HK-2 (cell line): ENCODE results near the gene PELI3.
"Not testable (repeated sequence)": the region's sequence is repeated elsewhere in the genome, so short reads cannot be mapped to it uniquely, and the experiment has no call there.

Experiments
- DNase-seq: peaks from one replicate; pipeline ENCODE4 v3.0.0-alpha.2; 2018; ENCODE audit not compliant: unreplicated experiment

The PELI3 gene

GRCh38 chr11:66447012-66447411 is 19.7 kb upstream of the PELI3 start:
- no peak for DNase-seq

GRCh38 chr11:66448523-66448922 is 18.2 kb upstream of the PELI3 start:
- DNase-seq: no peak

DNA sequence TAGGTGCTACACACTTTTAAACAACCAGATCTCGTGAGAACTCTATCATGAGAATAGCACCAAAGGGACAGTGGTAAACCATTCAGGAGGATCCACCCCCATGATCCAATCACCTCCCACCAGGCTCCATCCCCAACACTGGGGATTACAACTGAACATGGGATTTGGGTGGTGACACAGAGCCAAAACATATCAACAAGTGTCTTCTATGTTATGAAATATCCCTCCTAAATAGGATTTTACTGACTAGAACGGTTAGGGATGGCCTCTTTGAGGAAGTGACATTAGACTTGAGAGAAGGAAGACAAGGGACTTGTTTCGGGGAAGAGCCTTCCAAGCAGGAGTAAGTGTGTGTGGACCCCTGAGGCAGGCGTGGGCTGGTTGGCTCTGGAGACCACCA is 16.1 kb upstream of the PELI3 start:
- no peak for DNase-seq

DNA sequence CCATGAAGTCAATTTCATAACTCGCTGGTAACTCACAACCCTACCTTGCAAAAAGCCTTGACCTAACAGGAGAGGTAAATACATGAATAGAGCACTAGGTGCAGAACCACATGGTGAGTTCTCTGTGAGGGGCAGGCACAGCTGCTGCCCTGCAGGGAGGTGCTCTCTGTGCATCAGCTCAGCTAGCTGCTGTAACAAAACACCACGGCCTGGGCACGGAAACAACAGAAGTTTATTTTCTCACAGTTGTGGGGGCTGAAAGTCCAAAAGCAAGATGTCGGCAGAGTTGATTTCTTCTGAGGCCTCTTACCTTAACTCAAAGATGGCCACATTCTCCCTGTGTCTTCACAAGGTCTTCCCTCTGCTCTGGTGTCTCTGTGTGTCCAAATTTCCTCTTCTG is 15.0 kb upstream of the PELI3 start:
- DNase-seq: no peak

DNA sequence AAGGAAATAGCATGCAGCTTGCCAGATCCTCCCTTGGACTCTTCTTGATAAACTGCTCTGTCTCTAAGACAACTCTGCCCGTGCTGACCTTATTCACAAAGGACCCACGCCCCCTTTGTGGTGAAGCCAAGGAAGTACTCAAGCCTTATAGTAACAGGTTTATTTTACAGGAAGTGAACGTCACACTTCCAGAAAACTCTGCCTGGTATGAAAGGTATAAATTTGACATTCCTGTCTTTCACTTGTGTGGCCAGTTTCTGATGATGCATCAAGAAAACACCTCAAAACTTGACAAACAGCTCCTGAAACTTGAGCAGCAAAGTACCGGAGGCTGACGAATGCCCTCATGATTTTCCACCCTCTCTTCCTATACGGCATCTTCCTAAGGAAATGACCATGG is 12.5 kb upstream of the PELI3 start:
- no peak for DNase-seq

DNA sequence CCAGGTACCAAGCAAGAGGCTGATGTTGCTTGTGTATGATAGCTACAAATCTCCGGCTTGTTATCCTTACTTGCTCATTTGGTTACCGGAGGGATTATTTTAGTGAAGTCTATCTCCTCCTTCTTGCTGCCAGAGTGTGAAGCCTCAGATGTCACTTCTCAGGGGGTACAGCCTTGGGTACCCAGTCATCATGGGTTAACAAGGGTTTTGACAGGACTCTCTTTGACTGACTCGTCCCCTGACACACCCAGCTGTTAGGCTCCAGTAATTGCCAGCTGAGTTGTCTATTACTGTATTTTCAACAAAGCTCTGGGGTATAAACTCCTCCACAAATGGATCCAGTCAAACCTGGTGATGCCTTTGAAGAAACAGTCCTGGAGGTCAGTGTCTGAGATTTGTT is 11.9 kb upstream of the PELI3 start:
- DNase-seq: no peak

DNA sequence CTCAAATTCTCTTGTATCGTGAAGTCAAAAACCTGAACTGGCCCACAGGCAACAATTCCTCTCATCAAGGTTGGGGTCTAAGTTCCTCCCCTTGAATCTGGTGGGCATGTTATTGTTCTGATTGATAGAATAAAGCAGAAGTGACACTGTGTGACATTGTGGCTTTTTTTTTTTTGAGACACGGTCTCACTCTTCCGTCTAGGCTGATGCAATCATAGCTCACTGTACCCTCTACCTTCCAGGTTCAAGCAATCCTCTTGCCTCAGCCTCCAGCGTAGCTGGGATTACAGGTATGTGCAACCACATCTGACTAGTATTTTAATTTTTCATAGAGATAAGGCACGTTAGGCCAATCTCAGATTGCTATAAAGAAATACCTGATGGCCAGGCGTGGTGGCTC is 8.9 kb upstream of the PELI3 start:
- no peak for DNase-seq

DNA sequence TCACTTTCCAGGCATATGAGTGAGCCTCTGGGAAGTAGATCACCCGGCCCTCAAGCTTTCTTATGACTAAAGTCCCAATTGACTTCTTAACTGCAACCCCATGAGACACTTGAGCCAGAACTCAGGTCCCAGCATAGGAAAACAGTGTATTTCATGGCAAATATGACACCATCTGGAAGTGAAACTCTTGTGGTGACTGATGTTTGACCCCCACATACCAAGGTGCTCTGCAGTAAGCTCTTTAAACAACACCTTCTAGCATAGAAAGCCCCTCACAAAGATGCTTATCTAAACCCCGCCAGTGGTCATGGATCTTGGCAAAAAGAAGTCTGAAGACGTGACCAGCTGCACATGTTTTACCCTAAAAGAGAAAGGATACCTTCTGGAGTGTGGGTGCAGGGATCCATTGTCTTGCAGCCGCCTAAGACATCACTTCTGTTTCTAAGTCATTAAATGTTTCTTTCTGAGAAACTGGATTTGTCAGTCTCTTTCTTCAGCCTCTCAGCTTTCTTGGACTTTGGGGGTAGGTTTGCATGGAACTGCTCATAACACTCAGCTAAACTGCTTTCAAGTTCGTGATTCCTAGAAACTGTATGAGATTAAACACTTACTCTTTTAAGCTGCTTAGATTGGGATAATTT is 7.4 kb upstream of the PELI3 start:
- no peak for DNase-seq

DNA sequence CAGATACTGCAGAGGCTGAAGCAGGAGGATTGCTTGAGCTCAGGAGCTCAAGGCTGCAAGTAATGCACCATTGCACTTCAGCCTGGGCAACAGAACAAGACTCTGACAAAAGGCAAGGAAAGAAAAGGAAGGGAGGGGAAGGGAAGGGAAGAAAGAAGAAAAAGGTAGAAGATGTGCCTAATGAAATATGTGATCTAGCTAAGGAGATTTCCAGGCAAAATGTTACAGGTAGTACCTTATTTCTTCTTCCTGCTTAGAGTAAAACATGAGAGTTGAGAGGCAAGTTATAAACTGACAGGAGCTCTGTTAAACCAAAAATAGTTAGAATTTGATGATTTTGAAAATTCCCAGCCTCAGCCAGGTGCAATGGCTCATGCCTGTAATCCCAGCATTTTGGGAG is 4.7 kb upstream of the PELI3 start:
- no peak for DNase-seq

DNA sequence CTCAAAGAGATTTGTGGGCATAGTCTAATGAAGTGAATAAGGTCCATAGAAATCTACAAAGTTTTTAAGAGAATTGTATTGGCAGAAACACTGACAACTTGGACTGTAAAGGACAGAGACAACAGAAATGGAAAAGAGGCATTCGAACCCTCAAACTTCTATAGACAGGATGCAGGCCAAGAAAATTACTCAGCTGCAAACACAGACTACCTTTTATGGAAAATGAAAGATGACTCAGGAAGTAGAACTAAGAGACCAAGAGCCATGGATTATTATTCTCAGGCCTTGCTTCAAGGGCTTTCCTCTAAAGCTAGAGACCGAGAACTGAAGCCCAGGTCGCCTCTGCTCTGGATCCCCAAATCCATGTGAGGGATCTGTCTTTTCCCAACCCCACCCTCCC is 3.8 kb upstream of the PELI3 start:
- no peak for DNase-seq

GRCh38 chr11:66464116-66464515 is 2.6 kb upstream of the PELI3 start:
- not testable (repeated sequence) for DNase-seq

DNA sequence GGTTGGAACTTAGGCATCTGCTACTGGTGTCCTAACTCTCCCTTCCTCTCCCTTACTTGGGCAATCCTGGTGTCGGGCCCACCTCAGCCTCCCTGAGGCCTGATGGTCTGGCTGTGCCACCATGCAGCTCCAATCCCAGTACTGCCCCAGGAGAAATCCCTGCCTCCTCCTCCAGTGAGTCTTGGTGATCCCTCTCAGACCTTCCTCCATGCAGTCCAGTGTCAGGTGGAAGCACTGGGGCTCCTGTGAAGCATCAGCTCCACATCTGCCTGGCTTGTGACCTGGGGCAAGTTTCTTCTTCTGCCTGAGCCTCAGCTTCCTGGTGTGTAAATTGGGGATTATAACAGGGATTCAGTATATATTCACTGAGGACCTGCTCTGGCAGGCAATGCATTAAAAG is 1.8 kb upstream of the PELI3 start:
- DNase-seq: no peak

DNA sequence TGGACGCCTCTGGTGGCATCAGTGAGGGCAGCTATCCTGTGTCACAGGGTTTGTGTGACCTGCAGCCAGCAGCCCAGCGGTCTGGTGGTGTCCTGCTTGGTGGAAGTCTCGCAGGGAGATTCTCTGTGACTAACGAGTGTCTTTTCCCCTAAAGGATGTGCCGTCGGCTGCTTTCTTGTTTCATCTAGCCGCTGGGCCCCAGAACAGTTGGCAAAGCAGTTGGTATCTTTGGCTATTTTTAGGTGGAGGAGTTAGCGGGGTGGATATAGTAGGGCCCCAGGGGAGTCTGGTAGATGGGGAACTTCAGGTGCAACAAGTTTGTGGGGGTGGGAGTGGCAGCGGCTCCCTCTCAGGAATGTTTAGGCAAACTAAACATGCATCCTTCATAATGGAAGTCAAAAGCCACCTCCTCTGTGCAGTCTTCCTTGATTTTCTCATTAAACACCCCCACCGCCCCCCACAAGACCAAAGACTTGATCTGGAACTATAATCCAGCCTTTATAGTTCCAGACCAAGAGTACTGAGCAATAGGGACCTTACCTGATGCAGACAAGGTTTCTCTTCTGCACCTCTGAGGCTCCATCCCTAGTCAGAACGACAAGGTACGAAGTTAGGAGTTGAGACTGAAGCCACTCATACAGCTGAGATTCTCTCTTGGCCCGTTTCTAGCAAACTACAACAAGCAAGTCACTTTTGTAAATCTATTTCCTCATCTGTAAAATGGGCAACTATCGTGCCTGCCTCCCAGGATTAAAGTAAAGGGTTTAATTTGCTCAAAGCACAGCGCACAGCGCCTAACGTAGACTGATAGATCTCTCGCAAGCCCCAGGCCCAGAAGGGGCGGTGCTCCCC is 1.1 kb upstream of the PELI3 start:
- no peak for DNase-seq

- DNase-seq: peak; percentile 22
Observed at GRCh38 chr11:66467034-66467659, 442 bp downstream of the PELI3 start.

GRCh38 chr11:66467756-66468155 is 1.1 kb downstream of the PELI3 start:
- DNase-seq: no peak

GRCh38 chr11:66468691-66469090 is 2.0 kb downstream of the PELI3 start:
- no peak for DNase-seq

DNA sequence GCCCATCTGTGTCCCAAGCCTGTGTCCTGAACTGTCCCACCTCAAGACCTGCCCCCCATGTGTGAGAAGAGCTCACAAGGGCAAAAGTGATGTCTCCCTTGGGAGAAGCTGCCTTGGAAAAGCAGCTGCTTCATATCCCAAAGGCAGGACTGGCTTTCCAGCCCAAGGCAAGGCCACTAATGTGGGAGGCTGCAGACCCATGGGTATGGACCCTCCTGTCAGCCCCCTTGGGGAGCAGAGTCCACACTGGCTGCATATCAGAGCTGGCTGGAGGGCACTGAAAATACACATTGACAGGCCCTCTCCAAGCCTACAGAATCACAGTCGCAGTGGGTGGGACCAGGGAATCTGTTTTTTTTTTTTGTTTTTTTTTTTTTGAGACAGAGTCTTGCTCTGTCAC is 2.7 kb downstream of the PELI3 start:
- no peak for DNase-seq

DNA sequence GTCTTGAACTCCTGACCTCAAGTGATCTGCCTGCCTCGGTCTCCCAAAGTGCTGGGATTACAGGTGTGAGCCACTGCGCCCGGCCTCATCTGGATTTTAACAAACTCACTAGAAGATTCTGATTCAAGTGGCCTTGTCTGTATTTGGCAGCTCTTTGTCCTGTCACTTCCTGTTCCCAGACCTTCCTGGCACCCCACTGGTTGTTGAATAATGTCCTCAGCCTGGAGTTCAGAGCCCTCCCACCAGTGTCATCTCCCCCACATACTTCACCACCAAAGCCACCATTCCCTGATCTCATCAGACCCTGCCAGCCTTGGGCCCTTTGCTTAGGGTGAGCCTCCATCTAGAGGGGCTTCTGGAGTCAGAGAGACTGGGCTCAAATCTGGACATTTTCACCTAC is 3.3 kb downstream of the PELI3 start:
- no peak for DNase-seq

GRCh38 chr11:66471142-66471541 is 4.4 kb downstream of the PELI3 start:
- DNase-seq: no peak

DNA sequence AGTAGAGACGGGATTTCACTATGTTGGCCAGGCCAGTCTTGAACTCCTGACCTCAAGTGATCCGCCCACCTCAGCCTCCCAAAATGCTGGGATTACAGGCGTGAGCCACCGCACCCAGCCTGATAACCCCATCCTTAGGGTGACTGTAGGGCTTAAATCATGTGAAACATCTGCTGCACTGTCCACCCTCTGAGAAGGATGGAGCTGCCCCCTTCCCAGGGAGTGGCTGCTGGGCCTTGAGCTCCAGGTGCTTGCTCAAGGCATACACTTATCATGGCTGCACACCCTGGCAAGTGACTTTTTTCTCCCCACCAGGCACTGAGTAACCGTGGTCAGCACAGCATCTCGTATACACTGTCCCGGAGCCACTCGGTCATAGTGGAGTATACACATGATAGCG is 5.3 kb downstream of the PELI3 start:
- DNase-seq: no peak

DNA sequence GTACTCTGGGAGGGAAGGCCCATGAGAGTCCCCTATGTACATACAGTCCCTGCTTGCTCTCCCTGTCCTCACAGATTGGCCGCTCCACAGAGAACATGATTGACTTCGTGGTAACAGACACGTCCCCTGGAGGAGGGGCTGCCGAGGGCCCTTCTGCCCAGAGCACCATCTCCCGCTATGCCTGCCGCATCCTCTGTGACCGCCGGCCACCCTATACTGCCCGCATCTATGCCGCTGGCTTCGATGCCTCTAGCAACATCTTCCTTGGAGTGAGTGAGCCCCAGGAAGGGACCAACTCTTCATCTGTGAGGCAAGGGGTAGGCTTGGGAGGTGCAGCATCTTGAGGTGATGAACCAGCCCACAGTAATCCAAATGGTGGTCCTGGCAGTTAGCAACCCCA is 6.5 kb downstream of the PELI3 start:
- DNase-seq: no peak

GRCh38 chr11:66473608-66474515 is 7.2 kb downstream of the PELI3 start:
- DNase-seq: no peak
